K562 (cell line): Measurements from ENCODE around the gene MDFIC. TPM values are rescaled to one million over a fixed set of nuclear protein-coding genes. Genes with fewer than 3 reads are reported as not detected.

Experiments
- ATAC-seq: fragments of 200-7000 bp; cut with Tn5 transposase; 3 replicates; pipeline ENCODE4 v1.9.1; 2020; ENCODE audit warnings: moderate library complexity
- BruUV-seq: library from RNA; stranded (reverse); fragments of 400-500 nt; replicated peaks from 2 replicates; lab custom pipeline; 2021; lab: Mats Ljungman, UMichigan
- CTCF ChIA-PET: fragments of 300-600 bp; formaldehyde crosslinking; extraction: SDS; loops from one replicate; lab custom pipeline; 2021; ENCODE audit warnings: low intra/inter-chr PET ratio; lab: Yijun Ruan, JAX
- POLR2A ChIA-PET: fragments of 300-600, 350-650 bp; sonication (Branson Sonifier 250); formaldehyde crosslinking; extraction: SDS; loops from one replicate; lab custom pipeline; 2021; ENCODE audit warnings: antibody characterized with exemption, inconsistent platforms; lab: Yijun Ruan, JAX
- DNase-seq, 4 experiments: peaks; one replicate each; pipeline versions ENCODE4 v3.0.0 to v3.0.0-alpha.2; 2011 to 2018; ENCODE audit warnings: low spot score in 3 of 4, mixed read lengths in 3 of 4; ENCODE audit errors: extremely low read depth in 1 of 4
- FAIRE-seq: peaks from 2 replicates; lab custom pipeline; 2011; peaks lifted over from hg19 to GRCh38; lab: Jason Lieb, UNC
- H2AFZ ChIP-seq: 2 replicates; pipeline ENCODE4 v1.6.0; 2011; ENCODE audit warnings: low read depth, low read length, control low read depth, inconsistent platforms
- H3K27ac ChIP-seq: fragments of 200-600 bp; 3 replicates; pipeline ENCODE4 v1.8.0; 2011; ENCODE audit warnings: low read depth, mild to moderate bottlenecking, control low read depth, inconsistent platforms, low read length, moderate library complexity, mixed read lengths; ENCODE audit errors: extremely low read depth
- H3K27me3 ChIP-seq, 2 experiments: fragments of 300-600 bp in 1 of 2; 2 replicates in 1 of 2; 3 replicates in 1 of 2; pipeline versions ENCODE4 v1.6.0 to v1.8.0; 2011; ENCODE audit warnings: inconsistent platforms in 2 of 2, low read length in 2 of 2, mild to moderate bottlenecking in 1 of 2, mixed read lengths in 1 of 2, moderate library complexity in 1 of 2; ENCODE audit not compliant: control insufficient read depth in 2 of 2, insufficient read depth in 2 of 2
- H3K36me3 ChIP-seq: fragments of 300-600 bp; 3 replicates; pipeline ENCODE4 v1.8.0; 2011; ENCODE audit warnings: mild to moderate bottlenecking, low read length, inconsistent platforms; ENCODE audit not compliant: control insufficient read depth, insufficient read depth
- H3K4me1 ChIP-seq, 2 experiments: fragments of 200-600 bp in 1 of 2; replicated peaks in 1 of 2; 2 replicates in 1 of 2; 3 replicates in 1 of 2; pipeline versions ENCODE4 v1.5.1 to v1.8.0; 2011; ENCODE audit warnings: inconsistent platforms in 2 of 2, low read length in 2 of 2, mild to moderate bottlenecking in 1 of 2, mixed read lengths in 1 of 2, moderate library complexity in 1 of 2; ENCODE audit not compliant: control insufficient read depth in 2 of 2, insufficient read depth in 2 of 2
- H3K4me2 ChIP-seq: 2 replicates; pipeline ENCODE4 v1.6.1; 2011; ENCODE audit warnings: low read length, control low read depth, inconsistent platforms, mixed read lengths; ENCODE audit not compliant: insufficient read depth
- H3K4me3 ChIP-seq: fragments of 200-600 bp; sonication (generic), shearing (Covaris generic); 2 replicates; pipeline ENCODE4 v1.5.1; 2016; ENCODE audit warnings: control low read depth, inconsistent platforms
- H3K79me2 ChIP-seq: fragments of 200-600 bp; 3 replicates; pipeline ENCODE4 v1.8.0; 2011; ENCODE audit warnings: low read length, inconsistent platforms; ENCODE audit not compliant: control insufficient read depth, insufficient read depth
- H3K9ac ChIP-seq, 2 experiments: 2 replicates each; pipeline versions ENCODE4 v1.6.0 to v1.6.1; 2011; ENCODE audit warnings: low read depth in 2 of 2, low read length in 2 of 2, control low read depth in 1 of 2, inconsistent platforms in 1 of 2, mild to moderate bottlenecking in 1 of 2, mixed read lengths in 1 of 2; ENCODE audit not compliant: insufficient read depth in 1 of 2
- H3K9me1 ChIP-seq: one replicate; pipeline ENCODE4 v1.6.0; 2011; ENCODE audit warnings: inconsistent platforms, mild to moderate bottlenecking, low read length, moderate library complexity; ENCODE audit not compliant: control insufficient read depth, insufficient read depth
- H3K9me3 ChIP-seq: replicated peaks from 2 replicates; pipeline ENCODE4 v1.5.1; 2011; ENCODE audit warnings: low read depth, low read length, inconsistent platforms; ENCODE audit not compliant: control insufficient read depth, insufficient read depth
- H4K20me1 ChIP-seq: replicated peaks from 2 replicates; pipeline ENCODE4 v1.6.1; 2011; ENCODE audit warnings: low read length, inconsistent platforms, mixed read lengths; ENCODE audit not compliant: control insufficient read depth, insufficient read depth
- ARID2 ChIP-seq: fragments of 450-650 bp; IDR thresholded peaks from 2 replicates; pipeline ENCODE4 v1.6.1; 2017; ENCODE audit warnings: antibody characterized with exemption, mild to moderate bottlenecking
- ATF3 ChIP-seq, 2 experiments: fragments of 450-650 bp in 1 of 2; sonication (generic) in 1 of 2; formaldehyde crosslinking in 1 of 2; IDR thresholded peaks in 1 of 2; conservative IDR thresholded peaks in 1 of 2; 2 replicates each; pipeline versions ENCODE4 v1.6.1 to v1.8.1; 2016 to 2023; ENCODE audit warnings: mild to moderate bottlenecking in 2 of 2, moderate library complexity in 2 of 2, inconsistent platforms in 1 of 2, missing genetic modification reagents in 1 of 2
- CHD4 ChIP-seq: fragments of 200-600 bp; sonication (generic); IDR thresholded peaks from 3 replicates; pipeline ENCODE4 v1.6.1; 2012; ENCODE audit warnings: low read depth, mild to moderate bottlenecking, mixed read lengths, low read length, inconsistent platforms; ENCODE audit not compliant: insufficient read depth, insufficient replicate concordance, poor library complexity, severe bottlenecking
- HNRNPK ChIP-seq: fragments of 200-400 bp; formaldehyde crosslinking; IDR thresholded peaks from one replicate; pipeline ENCODE4 v1.6.1; 2018; ENCODE audit warnings: mild to moderate bottlenecking, low read depth, low read length; ENCODE audit not compliant: poor library complexity, severe bottlenecking
- MYNN ChIP-seq, 2 experiments: sonication (generic); formaldehyde crosslinking in 1 of 2; IDR thresholded peaks; 2 replicates each; pipeline versions ENCODE4 v1.5.0 to v1.6.1; 2016 to 2020; ENCODE audit warnings: antibody characterized with exemption in 1 of 2, missing genetic modification reagents in 1 of 2
- NR2C1 ChIP-seq, 2 experiments: fragments of 450-650 bp; IDR thresholded peaks; 2 replicates each; pipeline ENCODE4 v1.6.1; 2017; ENCODE audit warnings: mild to moderate bottlenecking in 2 of 2, antibody characterized with exemption in 1 of 2, inconsistent platforms in 1 of 2, missing compliant biosample characterization in 1 of 2, missing genetic modification characterization in 1 of 2
- NR2C2 ChIP-seq, 2 experiments: fragments of 200-800 bp in 1 of 2; sonication (Bioruptor generic) in 1 of 2; sonication (generic) in 1 of 2; formaldehyde crosslinking in 1 of 2; IDR thresholded peaks; 2 replicates each; pipeline versions ENCODE4 v1.6.1 to v1.8.0; 2016 to 2022; ENCODE audit warnings: mild to moderate bottlenecking in 1 of 2, missing compliant biosample characterization in 1 of 2, missing genetic modification characterization in 1 of 2, missing genetic modification reagents in 1 of 2
- POLR2B ChIP-seq: fragments of 450-650 bp; IDR thresholded peaks from 2 replicates; pipeline ENCODE4 v1.6.1; 2018; ENCODE audit warnings: low read depth; ENCODE audit not compliant: partially characterized antibody
- TRIM24 ChIP-seq, 2 experiments: fragments of 450-650 bp; IDR thresholded peaks; 2 replicates each; pipeline ENCODE4 v1.6.1; 2016
- ZEB2 ChIP-seq: fragments of 450-650 bp; IDR thresholded peaks from 2 replicates; pipeline ENCODE4 v1.6.1; 2016
- ZNF134 ChIP-seq: fragments of 250-450 bp; sonication (Bioruptor Pico); conservative IDR thresholded peaks from 2 replicates; pipeline ENCODE4 v1.4.0; 2020
- ZNF212 ChIP-seq: fragments of 450-650 bp; formaldehyde crosslinking; IDR thresholded peaks from 2 replicates; pipeline ENCODE4 v1.4.0; 2020; ENCODE audit warnings: mild to moderate bottlenecking
- ZNF444 ChIP-seq: fragments of 250-450 bp; sonication (Bioruptor Pico); IDR thresholded peaks from 2 replicates; pipeline ENCODE4 v1.4.0; 2020; ENCODE audit warnings: mild to moderate bottlenecking, moderate library complexity
- in situ Hi-C: fragments of 300-500 bp; cut with MboI; formaldehyde crosslinking; loops from 4 replicates; pipeline ENCODE4 v1.15.0; 2018; ENCODE audit warnings: inconsistent platforms, mixed read lengths
- intact Hi-C: fragments of 100-400 bp; cut with micrococcal nuclease; formaldehyde crosslinking; loops from 2 replicates; pipeline ENCODE4 v1.14.2; 2022
- polyA plus RNA-seq, 8 experiments: library from polyadenylated mRNA; depleted of rRNA in 4 of 8; stranded (reverse) in 5 of 8; unstranded in 3 of 8; fragments of >200 nt; fragmentation: Nextera tagmentation in 2 of 8; fragmentation: Illumina TruSeq in 1 of 8; extraction: Ambion mirVana in 2 of 8; extraction: Trizol in 1 of 8; gene quantifications; 2 replicates each; pipeline versions ENCODE4 v1.2.1 to v1.2.3, GENCODE V29; 2011 to 2014; ENCODE audit warnings: inconsistent platforms in 1 of 8, missing spikeins in 1 of 8
- total RNA-seq, 7 experiments: library from RNA; depleted of rRNA in 6 of 7; stranded (reverse); fragments of >200 nt in 6 of 7; fragmentation: Illumina TruSeq in 2 of 7; extraction: Trizol in 2 of 7; gene quantifications; 2 replicates each; pipeline versions ENCODE4 v1.2.1 to v1.2.3, GENCODE V29; 2011 to 2021; ENCODE audit warnings: low replicate concordance in 1 of 7
- TF ChIP-seq, protein P1 (sequence below): fragments of 150-350 bp; IDR thresholded peaks from 2 replicates; pipeline ENCODE4 v1.6.1; 2014; ENCODE audit warnings: low read depth, mild to moderate bottlenecking, low read length, borderline replicate concordance
- TF ChIP-seq, protein P2 (sequence below): fragments of 450-650 bp; formaldehyde crosslinking; conservative IDR thresholded peaks from 2 replicates; pipeline ENCODE4 v1.4.0; 2022; ENCODE audit warnings: mild to moderate bottlenecking, missing genetic modification characterization

MDFIC gene
- total and polyA plus RNA-seq, 9 of the 15 experiments (the other 6 are each of a cell fraction or from before 2014, with no cell fraction given), result 0.13 to 0.24 TPM; not detected in 7

- Histone ChIP-seq H3K79me2 (no peaks in the 10 kb centered on the region), H3K4me1 (no peaks in the 10 kb centered on the region), H3K9ac (no peak overlapping the region), H3K36me3 (no peaks in the 10 kb centered on the region), H3K27ac (no peak overlapping the region), H4K20me1 (no peaks in the 10 kb centered on the region), H3K27me3 (no peaks in the 10 kb centered on the region), H3K9me3 (no peaks in the 10 kb centered on the region; the same call in 1 of the 2 replicates), H3K4me3 (no peak overlapping the region), H3K9me1 (no peaks in the 10 kb centered on the region), H3K4me2 (no peak overlapping the region), H2AFZ (no peak overlapping the region)
- ATAC-seq (no peak), DNase-seq (no peak), FAIRE-seq (no peak)
- POLR2A ChIA-PET, result no interaction called here
- intact Hi-C loops (no loop called here), in situ Hi-C loops (no loop called here)
- BruUV-seq, result no TSS peak
- CTCF ChIA-PET, result no interaction called here
- TF ChIP-seq ATF3 (IDR thresholded peaks at IDR 0.05), result no peak
- no peak for TF ChIP-seq ATF3 (CRISPR knock-in tag; conservative IDR thresholded peaks at IDR 0.05)
- TF ChIP-seq MYNN (IDR thresholded peaks at IDR 0.05), result no peak
- no peak for TF ChIP-seq MYNN (CRISPR knock-in tag; IDR thresholded peaks at IDR 0.05)
- no peak for TF ChIP-seq ZNF134 (CRISPR knock-in tag)
- TF ChIP-seq NR2C2 (CRISPR knock-in tag; IDR thresholded peaks at IDR 0.05), result no peak
- no peak for TF ChIP-seq NR2C2 (tag; IDR thresholded peaks at IDR 0.05)
- no peak for TF ChIP-seq TRIM24 (IDR thresholded peaks at IDR 0.05)
- TF ChIP-seq, protein P1, sequence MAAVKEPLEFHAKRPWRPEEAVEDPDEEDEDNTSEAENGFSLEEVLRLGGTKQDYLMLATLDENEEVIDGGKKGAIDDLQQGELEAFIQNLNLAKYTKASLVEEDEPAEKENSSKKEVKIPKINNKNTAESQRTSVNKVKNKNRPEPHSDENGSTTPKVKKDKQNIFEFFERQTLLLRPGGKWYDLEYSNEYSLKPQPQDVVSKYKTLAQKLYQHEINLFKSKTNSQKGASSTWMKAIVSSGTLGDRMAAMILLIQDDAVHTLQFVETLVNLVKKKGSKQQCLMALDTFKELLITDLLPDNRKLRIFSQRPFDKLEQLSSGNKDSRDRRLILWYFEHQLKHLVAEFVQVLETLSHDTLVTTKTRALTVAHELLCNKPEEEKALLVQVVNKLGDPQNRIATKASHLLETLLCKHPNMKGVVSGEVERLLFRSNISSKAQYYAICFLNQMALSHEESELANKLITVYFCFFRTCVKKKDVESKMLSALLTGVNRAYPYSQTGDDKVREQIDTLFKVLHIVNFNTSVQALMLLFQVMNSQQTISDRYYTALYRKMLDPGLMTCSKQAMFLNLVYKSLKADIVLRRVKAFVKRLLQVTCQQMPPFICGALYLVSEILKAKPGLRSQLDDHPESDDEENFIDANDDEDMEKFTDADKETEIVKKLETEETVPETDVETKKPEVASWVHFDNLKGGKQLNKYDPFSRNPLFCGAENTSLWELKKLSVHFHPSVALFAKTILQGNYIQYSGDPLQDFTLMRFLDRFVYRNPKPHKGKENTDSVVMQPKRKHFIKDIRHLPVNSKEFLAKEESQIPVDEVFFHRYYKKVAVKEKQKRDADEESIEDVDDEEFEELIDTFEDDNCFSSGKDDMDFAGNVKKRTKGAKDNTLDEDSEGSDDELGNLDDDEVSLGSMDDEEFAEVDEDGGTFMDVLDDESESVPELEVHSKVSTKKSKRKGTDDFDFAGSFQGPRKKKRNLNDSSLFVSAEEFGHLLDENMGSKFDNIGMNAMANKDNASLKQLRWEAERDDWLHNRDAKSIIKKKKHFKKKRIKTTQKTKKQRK, result no peak
- TF ChIP-seq NR2C1 (IDR thresholded peaks at IDR 0.05), result no peak
- TF ChIP-seq NR2C1 (tag; IDR thresholded peaks at IDR 0.05), result no peak
- TF ChIP-seq, protein P2, sequence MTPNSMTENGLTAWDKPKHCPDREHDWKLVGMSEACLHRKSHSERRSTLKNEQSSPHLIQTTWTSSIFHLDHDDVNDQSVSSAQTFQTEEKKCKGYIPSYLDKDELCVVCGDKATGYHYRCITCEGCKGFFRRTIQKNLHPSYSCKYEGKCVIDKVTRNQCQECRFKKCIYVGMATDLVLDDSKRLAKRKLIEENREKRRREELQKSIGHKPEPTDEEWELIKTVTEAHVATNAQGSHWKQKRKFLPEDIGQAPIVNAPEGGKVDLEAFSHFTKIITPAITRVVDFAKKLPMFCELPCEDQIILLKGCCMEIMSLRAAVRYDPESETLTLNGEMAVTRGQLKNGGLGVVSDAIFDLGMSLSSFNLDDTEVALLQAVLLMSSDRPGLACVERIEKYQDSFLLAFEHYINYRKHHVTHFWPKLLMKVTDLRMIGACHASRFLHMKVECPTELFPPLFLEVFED (CRISPR knock-in tag), result no peak
- TF ChIP-seq CHD4, result no peak
- TF ChIP-seq HNRNPK, result no peak
- TF ChIP-seq ARID2, result no peak
- TF ChIP-seq ZNF212, result no peak
- TF ChIP-seq ZEB2, result no peak
- no peak for TF ChIP-seq POLR2B
- no peak for TF ChIP-seq ZNF444 (CRISPR knock-in tag)
Observed at GRCh38 chr7:114938785-114939184, 16.9 kb downstream of the MDFIC start.
